G401 (cell line): ENCODE measurements around the gene NOP53. TPM values are rescaled to one million over a fixed set of nuclear protein-coding genes. Genes with fewer than 3 reads are reported as not detected.
"Not testable (repeated sequence)": the region's sequence is repeated elsewhere in the genome, so short reads cannot be mapped to it uniquely, and the experiment has no call there.

Experiments used
- DNase-seq: peaks from one replicate; pipeline ENCODE4 v3.0.0-alpha.2; 2015; ENCODE audit warnings: low spot score
- in situ Hi-C: cut with HindIII; loops from 2 replicates; pipeline ENCODE4 v1.10.0; 2016; ENCODE audit warnings: low sequenced_read_pairs, mixed read lengths
- total RNA-seq: library from RNA; depleted of rRNA; stranded (reverse); fragments of >200 nt; shearing (Covaris generic); gene quantifications from 2 replicates; pipeline ENCODE4 v1.2.3, GENCODE V29; 2014

The NOP53 gene
- total RNA-seq, 1 experiment from 2014 or later, result 431 TPM

DNA sequence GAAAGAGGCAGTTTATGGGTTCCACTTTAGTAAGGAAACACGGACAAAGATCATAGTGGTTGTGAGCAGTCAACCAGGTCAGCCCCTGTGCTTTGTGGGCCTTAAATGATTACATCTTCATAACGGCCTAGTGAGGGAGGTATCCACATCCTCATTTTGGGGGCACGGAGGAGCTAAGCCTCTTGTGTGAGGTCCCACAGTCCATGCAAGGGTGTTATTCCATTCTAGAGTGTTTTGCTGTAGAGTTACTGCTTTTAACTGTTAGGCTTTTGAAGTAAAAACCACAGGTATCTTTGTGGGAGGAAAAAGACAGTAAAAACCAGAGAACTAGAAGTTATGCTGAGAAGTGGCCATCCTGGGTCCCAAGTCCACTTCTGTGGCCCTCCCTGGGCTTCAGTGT is 4.0 kb downstream of the NOP53 start:
- in situ Hi-C loops, result no loop called here
- no peak for DNase-seq

DNA sequence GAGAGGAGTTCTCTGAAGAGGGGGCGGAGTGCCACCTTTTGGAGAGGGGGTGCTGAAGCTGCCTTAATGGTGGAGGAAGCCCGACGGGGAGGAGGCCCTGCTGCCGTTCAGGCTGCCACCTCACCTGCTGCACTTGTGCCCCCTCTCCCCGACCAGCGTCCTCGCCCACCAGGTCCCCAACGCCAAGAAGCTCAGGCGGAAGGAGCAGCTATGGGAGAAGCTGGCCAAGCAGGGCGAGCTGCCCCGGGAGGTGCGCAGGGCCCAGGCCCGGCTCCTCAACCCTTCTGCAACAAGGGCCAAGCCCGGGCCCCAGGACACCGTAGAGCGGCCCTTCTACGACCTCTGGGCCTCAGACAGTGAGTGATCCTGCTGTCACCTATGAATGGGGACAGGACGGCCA is 5.4 kb downstream of the NOP53 start:
- in situ Hi-C loops, result no loop called here
- DNase-seq, result no peak

DNA sequence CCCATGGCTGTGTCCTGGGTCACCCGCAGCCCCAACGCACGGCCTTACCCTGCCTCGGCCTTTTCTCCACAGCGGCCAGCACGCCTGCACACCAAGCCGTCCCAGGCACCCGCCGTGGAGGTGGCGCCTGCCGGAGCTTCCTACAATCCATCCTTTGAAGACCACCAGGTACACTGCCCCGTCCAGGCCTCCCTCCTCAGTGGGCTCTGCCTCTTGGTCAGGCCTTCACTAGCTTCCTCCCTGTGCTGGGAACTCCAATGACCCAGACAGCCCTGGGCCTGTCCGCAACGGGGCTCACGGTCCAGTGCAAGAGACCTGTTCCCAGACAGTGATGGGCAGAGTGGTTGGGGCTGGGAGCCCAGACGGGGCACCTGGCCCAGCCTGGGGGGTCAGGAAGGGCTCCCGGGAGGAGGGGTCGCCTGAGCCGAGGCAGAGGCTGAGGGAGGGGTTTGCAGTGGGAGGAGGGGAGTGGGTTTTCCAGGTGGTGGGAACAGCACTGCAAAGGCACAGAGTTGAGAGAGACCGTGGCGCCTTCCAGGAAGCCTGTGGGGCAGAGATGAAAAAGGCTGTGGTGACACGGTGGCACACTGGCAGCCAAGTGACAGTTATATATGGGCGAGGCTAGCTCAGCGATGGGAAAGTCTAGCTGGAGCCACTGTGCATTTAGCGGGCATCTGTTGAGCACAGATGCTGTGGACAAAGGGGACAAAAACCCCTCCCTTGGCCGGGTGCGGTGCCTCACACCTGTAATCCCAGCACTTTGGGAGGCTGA is 7.3 kb downstream of the NOP53 start:
- in situ Hi-C loops, result no loop called here
- no peak for DNase-seq

DNA sequence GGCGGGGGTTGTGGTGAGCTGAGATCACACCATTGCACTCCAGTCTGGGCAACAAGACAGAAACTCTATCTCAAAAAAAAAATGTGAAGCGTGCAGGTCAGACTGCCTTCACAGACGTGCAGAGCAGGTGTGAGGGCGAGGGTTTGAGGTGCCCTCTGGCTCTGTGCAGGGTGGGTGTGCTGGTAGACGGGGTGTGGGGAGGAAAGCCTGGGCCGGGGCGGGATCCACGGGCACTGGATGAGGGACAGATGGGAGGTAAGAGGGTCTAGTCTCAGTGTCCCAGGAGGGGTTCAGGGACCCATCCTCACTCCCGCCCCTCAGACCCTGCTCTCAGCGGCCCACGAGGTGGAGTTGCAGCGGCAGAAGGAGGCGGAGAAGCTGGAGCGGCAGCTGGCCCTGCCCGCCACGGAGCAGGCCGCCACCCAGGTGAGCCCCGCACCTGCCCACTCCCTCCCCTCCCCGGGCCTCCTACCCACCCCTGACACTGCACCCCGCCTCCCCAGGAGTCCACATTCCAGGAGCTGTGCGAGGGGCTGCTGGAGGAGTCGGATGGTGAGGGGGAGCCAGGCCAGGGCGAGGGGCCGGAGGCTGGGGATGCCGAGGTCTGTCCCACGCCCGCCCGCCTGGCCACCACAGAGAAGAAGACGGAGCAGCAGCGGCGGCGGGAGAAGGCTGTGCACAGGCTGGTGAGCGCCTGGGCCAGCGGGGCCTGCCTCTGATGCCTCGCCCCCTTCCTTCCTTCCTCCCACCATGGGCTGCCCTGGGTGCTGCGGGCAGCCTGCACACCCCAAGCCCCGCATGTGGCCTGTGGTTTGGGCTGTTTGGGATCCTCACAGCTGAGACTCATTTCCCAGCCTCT is 9.1 kb downstream of the NOP53 start:
- no peak for DNase-seq
- in situ Hi-C loops, result no loop called here

DNA sequence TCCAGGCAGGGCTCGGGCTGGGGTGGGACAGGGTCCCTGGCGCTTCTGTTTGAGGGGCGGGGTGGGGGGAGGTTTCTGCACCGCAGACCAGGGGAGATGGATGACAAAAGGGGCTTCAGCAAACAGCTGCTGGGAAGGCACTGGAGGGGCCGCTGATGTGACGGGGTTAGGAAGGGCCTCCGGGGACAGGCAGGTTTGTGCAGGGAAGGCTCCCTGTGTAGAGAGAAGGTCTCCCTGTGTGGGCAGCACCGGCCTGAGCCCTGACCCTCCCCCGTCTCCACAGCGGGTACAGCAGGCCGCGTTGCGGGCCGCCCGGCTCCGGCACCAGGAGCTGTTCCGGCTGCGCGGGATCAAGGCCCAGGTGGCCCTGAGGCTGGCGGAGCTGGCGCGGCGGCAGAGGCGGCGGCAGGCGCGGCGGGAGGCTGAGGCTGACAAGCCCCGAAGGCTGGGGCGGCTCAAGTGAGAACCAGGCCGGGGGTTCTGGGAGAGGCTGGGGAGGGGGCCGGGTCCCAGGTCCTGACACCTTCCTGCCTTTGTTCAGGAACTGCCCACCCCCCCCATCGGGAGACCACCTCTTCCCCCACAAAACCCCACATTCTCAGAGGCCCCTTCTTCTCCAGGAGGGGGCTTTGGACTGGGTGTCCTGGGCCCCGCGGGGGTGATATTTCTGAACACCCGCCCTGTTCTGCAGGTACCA is 9.9 kb downstream of the NOP53 start:
- in situ Hi-C loops, result no loop called here
- DNase-seq, result no peak

DNA sequence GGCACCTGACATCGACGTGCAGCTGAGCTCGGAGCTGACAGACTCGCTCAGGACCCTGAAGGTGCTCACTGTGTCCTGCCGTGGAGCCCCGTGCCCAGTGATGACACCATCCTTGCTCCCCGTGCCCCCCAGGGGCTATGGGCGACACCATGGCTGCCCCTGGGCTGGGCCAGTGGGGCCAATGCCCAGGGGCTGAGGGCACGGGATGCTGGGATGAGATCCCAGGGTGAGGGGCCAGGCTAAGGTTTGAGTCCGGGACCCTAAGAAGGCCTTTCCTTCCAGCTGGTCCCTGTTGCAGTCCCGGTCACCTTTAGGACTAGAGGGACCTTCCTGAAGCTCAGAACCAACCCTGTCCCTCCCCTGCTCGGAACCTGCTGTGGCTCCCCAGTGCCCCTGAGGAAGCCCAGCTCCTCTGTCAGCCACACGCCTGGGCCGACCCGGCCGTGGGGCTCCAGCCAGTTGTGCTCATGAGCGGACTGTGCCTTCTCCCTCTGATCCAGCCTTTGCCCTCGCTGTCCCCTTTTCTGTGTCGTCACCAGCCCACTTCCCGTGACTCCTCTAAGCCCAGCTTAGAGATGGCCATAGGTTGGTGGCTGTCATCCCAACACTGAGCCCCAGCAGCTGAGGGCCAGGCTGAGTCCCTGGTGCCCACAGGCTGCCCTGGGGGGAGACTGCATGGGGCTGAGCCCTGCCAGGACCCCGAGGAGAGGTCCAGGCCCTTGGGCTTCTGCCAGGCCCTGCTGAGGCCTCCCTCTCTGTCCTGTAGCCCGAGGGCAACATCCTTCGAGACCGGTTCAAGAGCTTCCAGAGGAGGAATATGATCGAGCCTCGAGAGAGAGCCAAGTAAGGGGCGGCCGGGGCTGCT is 10.6 kb downstream of the NOP53 start:
- no peak for DNase-seq
- in situ Hi-C loops, result no loop called here

DNA sequence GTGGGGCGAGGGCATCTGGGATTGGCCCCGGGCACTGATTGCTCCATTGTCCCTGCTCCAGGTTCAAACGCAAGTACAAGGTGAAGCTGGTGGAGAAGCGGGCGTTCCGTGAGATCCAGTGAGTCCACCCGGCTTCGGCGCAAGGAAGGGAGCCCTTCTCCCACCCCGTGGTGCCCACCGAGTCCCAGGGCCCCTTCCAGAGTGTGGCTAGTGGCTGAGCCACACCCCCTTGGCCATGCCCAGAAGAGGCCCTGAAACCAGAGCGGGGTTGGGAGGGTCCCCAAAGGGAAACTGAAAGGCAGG is 11.2 kb downstream of the NOP53 start:
- in situ Hi-C loops, result no loop called here

DNA sequence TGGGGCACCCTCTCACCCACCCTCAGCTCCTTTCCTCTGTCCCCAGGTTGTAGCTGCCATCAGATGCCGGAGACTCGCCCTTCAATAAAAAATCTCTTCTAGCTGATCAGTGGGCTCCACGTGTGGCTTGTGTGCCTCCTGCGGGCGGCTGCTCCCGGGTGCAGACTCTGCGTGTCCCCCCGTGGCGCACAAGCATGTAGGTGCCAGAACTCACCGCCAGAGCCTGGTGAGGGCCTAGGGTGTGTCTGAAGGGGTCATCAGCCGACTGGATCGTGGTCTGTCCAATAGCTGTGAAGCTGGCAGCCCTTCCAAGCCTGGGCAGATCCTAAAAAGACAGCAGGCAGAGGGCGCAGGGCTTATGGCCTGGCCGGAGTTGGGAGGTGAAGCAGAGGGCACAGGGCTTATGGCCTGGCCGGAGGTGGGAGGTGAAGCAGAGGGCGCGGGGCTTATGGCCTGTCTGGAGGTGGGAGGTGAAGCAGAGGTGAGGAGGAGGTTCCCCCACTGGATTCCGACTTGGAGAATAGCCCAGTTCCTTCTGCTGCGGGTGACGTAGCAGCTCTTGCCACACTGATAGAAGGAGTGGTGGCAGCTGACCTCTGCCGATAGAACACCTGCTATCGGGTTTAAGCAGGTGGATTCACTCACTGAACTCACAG is 11.7 kb downstream of the NOP53 start:
- in situ Hi-C loops, result no loop called here
- DNase-seq, result no peak

More for the DNA sequence above, 11.2 kb downstream of the NOP53 start:
- no peak for DNase-seq

DNA sequence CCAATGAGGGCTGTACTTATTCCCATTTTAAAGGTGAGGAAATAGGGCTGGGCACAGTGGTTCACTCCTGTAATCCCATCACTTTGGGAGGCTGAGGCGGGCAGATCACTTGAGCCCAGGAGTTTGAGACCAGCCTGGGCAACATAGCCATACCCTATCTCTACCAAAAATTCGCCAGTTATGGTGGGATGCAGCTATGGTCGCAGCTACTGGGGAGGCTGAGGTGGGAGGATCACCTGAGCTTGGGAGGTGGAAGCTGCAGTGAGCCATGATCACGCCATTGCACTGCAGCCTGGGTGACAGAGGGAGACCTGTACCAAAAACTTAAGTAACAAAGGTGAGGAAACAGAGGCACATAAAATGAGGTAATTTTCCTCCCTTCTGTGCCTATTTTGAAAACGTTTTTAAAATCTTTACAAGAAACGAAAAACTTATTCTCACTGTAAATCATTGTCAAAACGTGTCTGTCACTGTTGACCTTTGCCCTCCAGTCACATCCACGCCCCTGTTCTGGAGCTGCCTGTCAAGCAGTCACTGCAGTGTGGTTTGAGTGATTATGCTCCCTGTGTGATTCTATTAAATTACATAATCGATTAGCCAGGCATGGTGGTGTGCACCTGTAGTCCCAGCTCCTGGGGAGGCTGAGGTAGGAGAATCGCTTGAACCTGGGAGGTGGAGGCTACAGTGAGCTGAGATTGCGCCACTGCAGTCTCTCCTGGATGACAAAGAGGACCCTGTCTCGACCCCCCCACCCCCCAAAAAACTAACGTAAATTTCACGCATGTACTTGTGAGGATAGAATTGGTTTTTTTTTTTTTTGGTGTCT is 12.5 kb downstream of the NOP53 start:
- in situ Hi-C loops, result no loop called here
- no peak for DNase-seq

DNA sequence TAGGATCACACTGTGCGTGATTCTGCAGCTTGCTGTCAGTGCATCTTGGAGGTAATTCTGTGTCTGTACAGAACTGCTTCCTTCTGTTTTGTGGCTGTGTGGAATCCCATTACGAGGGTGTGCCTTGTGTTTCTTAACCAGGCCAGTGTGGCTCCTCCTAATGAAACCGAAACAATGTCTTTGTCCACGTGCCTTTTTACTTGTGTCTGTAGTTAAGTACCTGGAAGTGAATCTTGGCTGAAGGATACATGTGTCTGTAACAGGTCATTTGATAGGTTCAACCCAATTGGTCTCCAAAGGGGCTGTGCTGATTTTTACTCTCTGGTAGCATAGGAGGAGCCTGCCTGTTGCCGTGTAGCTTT is 13.1 kb downstream of the NOP53 start:
- in situ Hi-C loops, result no loop called here

DNA sequence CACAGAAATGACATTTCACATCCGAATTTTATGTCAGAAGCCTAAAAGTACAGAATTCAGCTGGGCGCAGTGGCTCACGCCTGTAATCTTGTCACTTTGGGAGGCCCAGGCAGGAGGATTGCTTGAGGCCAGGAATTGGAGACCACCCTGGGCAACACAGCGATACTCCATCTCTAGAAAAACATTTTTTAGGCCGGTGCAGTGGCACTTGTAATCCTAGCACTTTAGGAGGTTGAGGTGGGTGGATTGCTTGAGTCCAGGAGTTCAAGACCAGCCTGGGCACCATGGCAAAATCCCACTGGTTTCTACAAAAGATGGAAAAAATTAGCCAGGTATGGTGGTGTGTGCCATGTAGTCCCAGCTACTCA is 15.3 kb downstream of the NOP53 start:
- no peak for DNase-seq
- in situ Hi-C loops, result no loop called here

More for the DNA sequence above, 13.1 kb downstream of the NOP53 start:
- no peak for DNase-seq

DNA sequence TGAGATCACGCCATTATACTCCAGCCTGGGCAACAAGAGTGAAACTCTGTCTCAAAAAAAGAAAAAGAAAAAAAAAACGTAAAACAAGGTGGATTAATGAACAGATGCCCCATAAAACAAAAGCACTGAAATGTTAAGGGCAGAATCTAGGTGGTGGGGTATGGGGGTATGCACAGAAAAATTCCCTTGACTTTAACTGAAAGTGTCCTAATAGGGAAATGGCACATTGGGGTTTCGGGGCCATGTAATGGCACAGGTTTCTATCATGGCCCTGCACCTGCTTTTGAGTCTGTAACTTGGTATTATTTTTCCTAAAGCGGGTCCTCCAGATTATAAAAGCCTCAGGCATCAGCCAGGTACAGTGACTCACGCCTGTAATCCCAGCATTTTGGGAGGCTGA is 16.2 kb downstream of the NOP53 start:
- in situ Hi-C loops, result no loop called here
- DNase-seq, result no peak

DNA sequence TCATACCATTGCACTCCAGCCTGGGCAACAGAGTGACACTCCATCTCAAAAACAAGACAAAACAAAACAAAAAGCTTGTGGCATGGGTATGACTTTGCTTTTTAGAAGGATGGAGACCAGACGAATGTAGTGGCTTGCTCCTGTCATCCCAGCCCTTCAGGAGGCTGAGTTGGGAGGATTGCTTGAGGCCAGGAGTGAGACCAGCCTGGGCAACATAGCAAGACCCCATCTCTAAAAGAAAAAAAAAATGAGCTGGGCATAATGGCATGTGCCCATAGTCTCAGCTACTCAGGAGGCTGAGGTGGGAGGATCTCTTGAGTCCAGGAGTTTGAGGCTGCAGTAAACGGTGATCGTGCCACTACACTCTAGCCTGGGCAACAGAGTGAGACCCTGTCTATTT is 16.8 kb downstream of the NOP53 start:
- no peak for DNase-seq
- in situ Hi-C loops, result no loop called here

DNA sequence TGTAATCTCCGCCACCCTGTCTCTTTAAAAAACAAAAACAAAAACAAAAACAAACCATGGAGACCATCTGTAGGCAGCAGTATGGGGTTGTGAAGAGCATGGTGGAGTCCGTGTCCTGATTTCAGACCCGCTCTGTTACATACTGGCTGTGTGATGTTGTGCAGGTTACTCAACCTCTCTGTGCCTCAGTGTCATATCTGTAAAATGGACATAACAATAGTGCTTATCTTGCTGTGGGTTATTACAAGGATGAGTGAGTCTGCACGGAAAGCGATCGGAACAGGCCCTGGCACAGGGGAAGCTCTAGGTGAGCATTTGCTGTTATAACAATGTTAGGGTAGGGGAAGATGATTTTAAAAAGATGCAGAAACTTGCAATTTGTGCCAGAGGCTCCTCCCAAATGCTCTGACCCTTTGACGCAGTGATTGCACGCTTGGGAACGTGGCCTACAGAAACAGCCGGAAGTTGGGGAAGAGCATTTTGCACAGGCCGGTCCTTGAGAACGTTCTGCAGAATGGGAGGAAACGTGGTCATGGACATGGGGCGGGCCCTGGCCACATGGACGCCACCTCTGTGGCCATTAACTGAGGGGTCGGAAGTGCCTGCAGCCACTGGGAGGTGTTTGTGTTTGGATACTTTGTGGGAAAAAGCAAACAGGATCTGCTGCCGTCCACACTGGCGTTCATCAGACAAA is 17.4 kb downstream of the NOP53 start:
- in situ Hi-C loops, result no loop called here
- no peak for DNase-seq

DNA sequence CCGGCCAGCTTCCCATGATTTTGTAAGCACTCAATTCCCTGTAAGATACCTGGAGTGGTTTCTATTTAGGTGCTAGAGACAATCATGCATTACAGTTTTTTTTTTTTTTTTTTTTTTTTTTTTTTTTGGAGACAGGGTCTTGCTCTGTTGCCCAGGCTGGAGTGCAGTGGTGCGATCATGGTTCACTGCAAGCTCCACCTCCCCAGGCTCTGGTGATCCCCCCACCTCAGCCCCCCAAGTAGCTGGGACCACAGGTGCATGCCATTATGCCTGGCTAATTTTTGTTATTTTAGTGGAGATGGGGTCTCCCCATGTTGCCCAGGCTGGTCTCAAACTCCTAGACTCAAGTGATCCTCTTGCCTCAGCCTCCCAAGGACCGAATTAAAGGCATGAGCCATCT is 19.4 kb downstream of the NOP53 start:
- DNase-seq, in situ Hi-C loops: not testable (repeated sequence)

DNA sequence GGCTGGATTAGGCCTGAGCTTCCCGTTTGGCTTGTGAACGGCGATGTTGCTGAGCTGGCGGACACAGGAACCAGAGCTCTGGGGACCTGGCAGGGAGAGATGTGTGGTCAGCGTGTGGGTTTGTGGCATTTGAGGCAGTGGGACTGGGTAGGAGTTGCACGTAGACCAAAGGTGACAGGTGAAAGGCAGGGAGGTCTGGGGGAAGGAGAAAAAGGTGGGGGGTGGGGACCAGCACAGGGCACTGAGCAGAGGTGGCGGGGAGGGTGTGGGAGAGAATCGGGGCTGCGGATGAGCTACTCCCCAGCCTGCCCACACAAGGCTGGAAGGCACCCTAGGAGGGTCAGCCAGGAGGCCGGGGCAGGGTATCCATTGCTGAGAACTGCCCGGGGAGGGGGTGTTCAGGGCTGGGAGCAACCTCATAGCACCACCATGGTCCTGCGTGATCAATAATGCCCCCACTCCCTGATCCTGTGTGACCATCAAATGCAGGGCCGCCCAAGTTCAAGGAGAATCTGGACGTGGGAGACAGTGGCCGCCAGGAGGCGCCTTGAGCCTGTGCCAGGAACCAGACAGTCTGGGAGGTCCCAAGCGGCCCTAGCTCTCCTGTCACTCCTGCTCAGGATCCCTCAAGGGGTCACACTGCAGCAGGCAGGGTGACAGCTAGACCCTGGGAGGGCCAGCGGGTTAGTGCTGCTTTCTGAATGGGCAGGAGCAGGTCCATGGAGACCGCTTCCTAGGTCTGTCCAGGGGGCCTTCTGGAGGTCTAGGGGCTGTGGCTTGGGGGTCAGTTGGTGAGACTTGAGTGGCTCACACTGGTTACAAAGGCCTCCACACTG is 20.4 kb downstream of the NOP53 start:
- peak; percentile 59 for DNase-seq
- in situ Hi-C loops, result no loop called here

DNA sequence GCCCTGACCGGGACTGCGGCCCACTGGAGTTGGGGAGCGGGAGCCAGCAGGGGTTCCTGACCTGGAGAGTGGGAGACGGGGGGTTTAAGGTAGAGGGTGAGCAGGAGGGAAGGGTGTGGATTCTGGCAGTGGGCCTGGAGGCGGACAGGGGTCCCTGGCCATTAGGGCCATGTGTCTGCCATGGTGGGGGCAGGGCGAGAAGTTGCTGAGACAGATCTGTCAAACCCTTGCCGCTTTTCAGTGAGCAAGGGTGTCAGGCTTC is 20.9 kb downstream of the NOP53 start:
- no peak for DNase-seq
- in situ Hi-C loops, result no loop called here
